Heart left ventricle (tissue), 13 donors: ENCODE results near the gene GNGT2.
A peak's percentile ranks its signal among the peaks of the same experiment; 100 is the strongest.

Experiments
- CTCF ChIP-seq, 12 donors: fragments of 200-600 bp; sonication (generic) in 4 of 12; IDR thresholded peaks; one replicate each; pipeline versions ENCODE4 v1.5.0 to v1.8.0; 2018 to 2022; ENCODE audit warnings: antibody characterized with exemption in 12 of 12, mild to moderate bottlenecking in 5 of 12
- POLR2A ChIP-seq, 2 donors: fragments of 450-650 bp; IDR thresholded peaks; one replicate each; pipeline ENCODE4 v1.6.1; 2017; ENCODE audit warnings: antibody characterized with exemption in 2 of 2, mild to moderate bottlenecking in 2 of 2, moderate library complexity in 2 of 2
- donor health status: ischemic (EF 13 %, LVEDD 7.1; RV severe dilation, severe dysfunction).
- donor health status: DM: no; HTN: yes; CAD: no.
- donor health status: DM: no; HTN: no; CAD: no.
- donor health status: ischemic (EF 25% LVEDD 6.9; RV normal size, moderate dysfunction).
- donor health status: ischemic (EF 25% LVEDD 5.7; RV mildly dilated, moderate dysfunction).
- donor health status: ischemic (EF 35%, LVEDD 5.7; RV mildly dilated, moderate dysfunction).
- donor health status: nonischemic (EF 11% LVEDD 7.7; RV severe dilation, severe dysfunction).
- donor health status: DM: yes; HTN: yes; CAD: no.
- donor health status: PGD.
- donor health status: ischemic (EF 29% LVEDD 5.4; RV normal size, mild dysfunction).
- donor health status: nonischemic (EF 23%, LVEDD 6.1; RV moderate dilation, normal function).

GRCh38 chr17:49218941-49219913 is 8.9 kb upstream of the GNGT2 start:
- TF ChIP-seq CTCF (IDR thresholded peaks at IDR 0.05) (peak in 3 of 12 donors; percentile 8 to 29 (median 12)), POLR2A (IDR thresholded peaks at IDR 0.05) (no peak)
